H9 (cell line): Measurements from ENCODE around the gene KCNIP1. TPM values are rescaled to one million over a fixed set of nuclear protein-coding genes. Genes with fewer than 3 reads are reported as not detected.

Experiments
- DNase-seq: peaks from one replicate; pipeline ENCODE4 v3.0.0-alpha.2; 2017
- H2AFZ ChIP-seq: one replicate; pipeline ENCODE4 v1.6.1; 2013; ENCODE audit warnings: mild to moderate bottlenecking, low read length, control low read depth, moderate library complexity
- H2AK5ac ChIP-seq: 2 replicates; pipeline ENCODE4 v1.6.1; 2013; ENCODE audit warnings: low read length, control low read depth, mixed read lengths; ENCODE audit not compliant: insufficient read length
- H2BK120ac ChIP-seq: one replicate; pipeline ENCODE4 v1.6.1; 2013; ENCODE audit warnings: low read depth, mild to moderate bottlenecking, low read length, control low read depth, inconsistent platforms; ENCODE audit not compliant: poor library complexity, severe bottlenecking
- H2BK12ac ChIP-seq: 2 replicates; pipeline ENCODE4 v1.6.1; 2013; ENCODE audit warnings: low read length, control low read depth, mixed read lengths, low read depth; ENCODE audit not compliant: insufficient read length
- H2BK15ac ChIP-seq: 2 replicates; pipeline ENCODE4 v1.6.1; 2013; ENCODE audit warnings: low read depth, low read length, control low read depth
- H2BK20ac ChIP-seq: one replicate; pipeline ENCODE4 v1.6.1; 2013; ENCODE audit warnings: low read depth, mild to moderate bottlenecking, low read length, control low read depth, inconsistent platforms; ENCODE audit not compliant: poor library complexity, severe bottlenecking
- H2BK5ac ChIP-seq: 2 replicates; pipeline ENCODE4 v1.6.1; 2013; ENCODE audit warnings: low read length, control low read depth, mixed read lengths; ENCODE audit not compliant: insufficient read length
- H3K14ac ChIP-seq: 2 replicates; pipeline ENCODE4 v1.6.1; 2013; ENCODE audit warnings: low read length, control low read depth; ENCODE audit not compliant: insufficient read depth
- H3K18ac ChIP-seq: 2 replicates; pipeline ENCODE4 v1.6.1; 2013; ENCODE audit warnings: low read depth, mild to moderate bottlenecking, mixed read lengths, low read length, control low read depth; ENCODE audit not compliant: insufficient read length
- H3K23ac ChIP-seq: 2 replicates; pipeline ENCODE4 v1.6.1; 2013; ENCODE audit warnings: low read length, control low read depth, mixed read lengths, low read depth; ENCODE audit not compliant: insufficient read length
- H3K23me2 ChIP-seq: 2 replicates; pipeline ENCODE4 v1.6.1; 2013; ENCODE audit warnings: low read depth, mild to moderate bottlenecking, mixed read lengths, low read length, control low read depth; ENCODE audit not compliant: insufficient read length, poor library complexity, severe bottlenecking
- H3K27ac ChIP-seq: 2 replicates; pipeline ENCODE4 v1.5.1; 2013; ENCODE audit warnings: low read length, control low read depth, mixed read lengths, low read depth; ENCODE audit not compliant: insufficient read length
- H3K27me3 ChIP-seq: 2 replicates; pipeline ENCODE4 v1.6.1; 2013; ENCODE audit warnings: low read length, control low read depth, inconsistent platforms; ENCODE audit not compliant: insufficient read depth
- H3K4ac ChIP-seq: 2 replicates; pipeline ENCODE4 v1.6.1; 2013; ENCODE audit warnings: low read depth, mild to moderate bottlenecking, control low read depth, inconsistent platforms, low read length, moderate library complexity
- H3K4me1 ChIP-seq: 2 replicates; pipeline ENCODE4 v1.6.1; 2013; ENCODE audit warnings: low read length, control low read depth, inconsistent platforms; ENCODE audit not compliant: insufficient read depth
- H3K4me2 ChIP-seq: 2 replicates; pipeline ENCODE4 v1.6.1; 2013; ENCODE audit warnings: low read length, control low read depth, mixed read lengths; ENCODE audit not compliant: insufficient read length, insufficient read depth
- H3K56ac ChIP-seq: 2 replicates; pipeline ENCODE4 v1.6.1; 2013; ENCODE audit warnings: low read depth, mild to moderate bottlenecking, mixed read lengths, low read length, control low read depth; ENCODE audit not compliant: insufficient read length
- H3K79me1 ChIP-seq: 2 replicates; pipeline ENCODE4 v1.6.1; 2013; ENCODE audit warnings: low read depth, mild to moderate bottlenecking, moderate library complexity, low read length, control low read depth, inconsistent platforms; ENCODE audit not compliant: insufficient read depth, poor library complexity, severe bottlenecking
- H3K79me2 ChIP-seq: 2 replicates; pipeline ENCODE4 v1.6.1; 2013; ENCODE audit warnings: low read length, control low read depth, inconsistent platforms; ENCODE audit not compliant: insufficient read depth
- H3K9ac ChIP-seq: 2 replicates; pipeline ENCODE4 v1.6.1; 2013; ENCODE audit warnings: low read length, control low read depth, mixed read lengths; ENCODE audit not compliant: insufficient read length; ENCODE audit errors: extremely low read depth
- H3K9me3 ChIP-seq: one replicate; pipeline ENCODE4 v1.6.1; 2013; ENCODE audit warnings: low read depth, low read length, inconsistent platforms; ENCODE audit not compliant: control insufficient read depth
- H3T11ph ChIP-seq: one replicate; pipeline ENCODE4 v1.6.1; 2013; ENCODE audit warnings: mild to moderate bottlenecking, low read length, control low read depth, inconsistent platforms
- H4K20me1 ChIP-seq: one replicate; pipeline ENCODE4 v1.6.1; 2013; ENCODE audit not compliant: control insufficient read depth, insufficient read length, insufficient read depth
- H4K5ac ChIP-seq: 2 replicates; pipeline ENCODE4 v1.6.1; 2013; ENCODE audit warnings: low read depth, mild to moderate bottlenecking, mixed read lengths, low read length, control low read depth; ENCODE audit not compliant: insufficient read length
- H4K8ac ChIP-seq: replicated peaks from 2 replicates; pipeline ENCODE4 v1.6.1; 2013; ENCODE audit warnings: low read length, control low read depth, mixed read lengths, low read depth; ENCODE audit not compliant: insufficient read length
- H4K91ac ChIP-seq: 2 replicates; pipeline ENCODE4 v1.6.1; 2013; ENCODE audit warnings: low read depth, mild to moderate bottlenecking, moderate library complexity, mixed read lengths, low read length, control low read depth; ENCODE audit not compliant: insufficient read length
- H3K27ac Mint-ChIP-seq, 3 experiments: 2 replicates in 2 of 3; 3 replicates in 1 of 3; pipeline ENCODE4 v1.8.0; 2020 to 2021; ENCODE audit warnings: mixed read lengths in 3 of 3, mild to moderate bottlenecking in 1 of 3, moderate library complexity in 1 of 3
- H3K27me3 Mint-ChIP-seq: 2 replicates; pipeline ENCODE4 v1.8.0; 2021; ENCODE audit warnings: low read depth, mild to moderate bottlenecking, moderate library complexity, mixed read lengths
- H3K36me3 Mint-ChIP-seq, 3 experiments: 2 replicates in 2 of 3; 3 replicates in 1 of 3; pipeline ENCODE4 v1.8.0; 2020 to 2021; ENCODE audit warnings: low read depth in 3 of 3, mixed read lengths in 3 of 3; ENCODE audit not compliant: insufficient read depth in 1 of 3
- H3K4me1 Mint-ChIP-seq, 2 experiments: 2 replicates each; pipeline ENCODE4 v1.8.0; 2020; ENCODE audit warnings: mixed read lengths in 2 of 2
- H3K4me3 Mint-ChIP-seq, 2 experiments: 2 replicates in 1 of 2; 3 replicates in 1 of 2; pipeline ENCODE4 v1.8.0; 2020 to 2021; ENCODE audit warnings: mild to moderate bottlenecking in 2 of 2, mixed read lengths in 2 of 2, moderate library complexity in 1 of 2
- H3K9me3 Mint-ChIP-seq, 2 experiments: 2 replicates in 1 of 2; 3 replicates in 1 of 2; pipeline ENCODE4 v1.8.0; 2020; ENCODE audit warnings: mild to moderate bottlenecking in 2 of 2, mixed read lengths in 2 of 2, moderate library complexity in 1 of 2
- CTCF ChIP-seq: fragments of 200-600 bp; sonication (generic); conservative IDR thresholded peaks from 3 replicates; pipeline ENCODE4 v1.8.0; 2021; ENCODE audit warnings: antibody characterized with exemption, mild to moderate bottlenecking
- WGBS: extraction: QIAGEN DNeasy Blood & Tissue Kit; methylation state at CpG from one replicate; pipeline ENCODE4 v1.1.7; 2013; ENCODE audit warnings: missing lambda C conversion rate, low lambda C conversion rate, mixed read lengths; ENCODE audit not compliant: insufficient read length; ENCODE audit errors: extremely low coverage; 5-methylcytosine and 5-hydroxymethylcytosine counted together
- total RNA-seq: library from RNA; stranded (reverse); gene quantifications from 2 replicates; pipeline ENCODE4 v1.2.1, GENCODE V29; 2021

The KCNIP1 gene
- total RNA-seq, 1 experiment from 2014 or later = 0.63 TPM

GRCh38 chr5:170533383-170533782, 29.6 kb downstream of the KCNIP1 start:
- no peak overlapping the region for H3K4ac ChIP-seq
- no peak overlapping the region for H2BK20ac ChIP-seq
- peak overlapping the region; percentile 70 for H3K18ac ChIP-seq
- no peaks in the 10 kb centered on the region for H3K23me2 ChIP-seq
- H2AFZ ChIP-seq = no peak overlapping the region
- no peak overlapping the region for H3T11ph ChIP-seq
- H3K27ac ChIP-seq = no peak overlapping the region
- no peak overlapping the region for H2BK120ac ChIP-seq
- H3K4me3 Mint-ChIP-seq = no peak overlapping the region
- no peak overlapping the region for H4K5ac ChIP-seq
- TF ChIP-seq CTCF = no peak
- H3K9me3 ChIP-seq = no peaks in the 10 kb centered on the region
- H3K27me3 Mint-ChIP-seq = peaks cover 3% of the 10 kb centered on the region
- H2BK12ac ChIP-seq = no peak overlapping the region
- H3K79me1 ChIP-seq = no peaks in the 10 kb centered on the region
- H3K27me3 ChIP-seq = no peaks in the 10 kb centered on the region
- no peak for DNase-seq
- H4K20me1 ChIP-seq = no peaks in the 10 kb centered on the region
- no CpG with 5 or more reads among the region's 5 CpGs for WGBS
- no peaks in the 10 kb centered on the region for H3K36me3 Mint-ChIP-seq
- no peaks in the 10 kb centered on the region for H3K79me2 ChIP-seq
- H3K14ac ChIP-seq = peak overlapping the region; percentile 4; the same call in 1 of the 2 replicates
- H2BK5ac ChIP-seq = no peak overlapping the region
- no peak overlapping the region for H4K8ac ChIP-seq
- no peak overlapping the region for H2AK5ac ChIP-seq
- no peak overlapping the region for H4K91ac ChIP-seq
- H3K56ac ChIP-seq = no peak overlapping the region
- no peaks in the 10 kb centered on the region for H3K9me3 Mint-ChIP-seq
- H3K9ac ChIP-seq = no peak overlapping the region
- H3K4me1 ChIP-seq = no peaks in the 10 kb centered on the region
- no peak overlapping the region for H3K27ac Mint-ChIP-seq
- peaks cover 17 to 43% of the 10 kb centered on the region in 2 experiments for H3K4me1 Mint-ChIP-seq
- H3K23ac ChIP-seq = no peak overlapping the region
- no peak overlapping the region for H3K4me2 ChIP-seq
- H2BK15ac ChIP-seq = no peak overlapping the region
